ENCODE data around the gene GPAT3. TPM values are rescaled to one million over a fixed set of nuclear protein-coding genes. Genes with fewer than 3 reads are reported as not detected.
"Not testable (repeated sequence)": the region's sequence is repeated elsewhere in the genome, so short reads cannot be mapped to it uniquely, and the experiment has no call there.

GPAT3 gene
- total RNA-seq, 2 donors from 2014 or later, result 34.0 to 39.0 TPM

DNA sequence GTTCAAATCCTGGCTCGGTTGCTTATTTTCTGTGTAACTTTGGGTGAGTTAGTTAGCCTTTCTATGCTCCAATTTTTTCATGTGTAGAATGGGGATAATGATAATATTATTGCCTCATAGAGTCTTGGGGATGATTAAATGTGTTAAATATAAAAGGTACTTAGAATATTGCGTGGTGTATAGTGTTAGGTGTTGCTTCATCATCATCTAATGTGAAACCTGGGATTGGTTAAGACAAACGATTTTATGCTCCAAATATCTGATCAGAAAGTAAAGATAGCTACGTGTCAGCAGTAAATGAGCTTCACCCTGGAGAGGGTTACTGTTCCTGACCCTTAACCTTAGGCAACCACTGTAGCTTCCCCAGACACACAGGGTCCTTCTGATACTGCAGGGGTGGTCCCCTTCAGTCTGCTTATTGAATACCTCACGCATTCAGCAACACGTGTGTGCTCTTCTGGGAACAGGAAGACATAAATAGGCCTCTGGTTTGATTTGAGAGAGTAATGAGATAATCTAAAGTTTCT, 50.1 kb downstream of the GPAT3 start:
- ATAC-seq (no peak), DNase-seq (no peak)
- intact Hi-C loops (cut with DNase I), result no loop called here

GRCh38 chr4:83589279-83589678, 53.4 kb downstream of the GPAT3 start:
- no peak for ATAC-seq
- DNase-seq, result no peak
- intact Hi-C loops (cut with DNase I), result no loop called here

DNA sequence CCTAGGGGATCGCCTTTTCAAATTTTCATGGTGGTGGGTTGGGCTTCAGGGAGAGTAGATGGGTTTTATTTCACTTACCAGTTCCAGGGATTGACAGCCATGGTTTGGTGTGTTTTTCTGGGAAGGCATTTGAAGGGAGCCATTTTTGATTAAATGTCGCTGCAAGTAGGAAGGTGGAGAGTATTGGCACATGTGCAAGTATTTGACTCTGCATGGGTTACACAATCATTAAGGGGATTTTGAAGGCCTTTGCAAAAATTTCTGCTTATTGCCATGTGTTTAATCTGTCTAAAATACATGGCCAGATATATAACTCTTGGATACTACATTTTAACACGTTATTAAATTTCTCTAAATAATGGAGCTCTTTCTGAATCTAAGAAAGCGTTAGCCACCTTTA, 55.1 kb downstream of the GPAT3 start:
- intact Hi-C loops (cut with DNase I), result no loop called here
- no peak for DNase-seq
- no peak for ATAC-seq

DNA sequence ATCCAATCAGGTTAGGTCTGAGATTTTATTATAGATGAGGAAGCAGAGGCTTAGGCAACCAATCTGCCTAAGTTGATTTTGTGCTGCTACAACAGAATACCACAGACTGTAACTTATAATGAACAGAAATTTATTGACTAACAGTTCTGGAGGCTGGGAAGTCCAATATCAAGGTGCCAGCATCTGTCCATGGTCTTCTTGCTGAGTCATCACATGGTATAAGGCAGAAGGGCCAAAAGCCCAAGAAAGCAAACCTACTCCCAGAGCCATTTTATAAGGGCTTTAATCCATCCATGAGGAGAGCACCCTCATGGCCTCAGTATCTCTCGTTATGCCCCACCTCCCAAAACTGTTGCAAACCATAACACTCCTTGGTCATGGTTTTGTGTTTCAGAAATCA, 55.8 kb downstream of the GPAT3 start:
- DNase-seq (no peak), ATAC-seq (no peak)
- intact Hi-C loops (cut with DNase I), result no loop called here

DNA sequence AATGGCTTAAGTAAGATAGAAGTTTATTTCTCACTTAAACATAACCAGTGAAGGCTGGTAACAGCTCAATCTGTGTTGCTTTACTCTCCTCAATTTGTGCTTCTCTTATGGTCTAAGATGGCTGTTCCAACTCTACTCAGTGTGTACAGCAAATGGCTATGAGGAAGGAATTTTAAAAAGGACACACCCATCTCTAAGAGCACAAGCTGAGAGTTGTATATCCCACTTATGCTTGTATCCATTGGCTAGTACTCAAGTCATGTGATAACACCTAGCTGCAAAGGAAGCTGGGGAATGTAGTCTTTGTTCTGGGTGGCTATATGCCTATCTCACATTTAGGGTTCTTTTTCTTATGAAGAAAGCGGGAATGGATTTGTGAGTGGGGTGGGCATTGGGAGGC, 63.3 kb downstream of the GPAT3 start:
- no peak for ATAC-seq
- intact Hi-C loops (cut with DNase I), result no loop called here
- DNase-seq, result no peak

GRCh38 chr4:83603129-83603528, 67.2 kb downstream of the GPAT3 start:
- DNase-seq (no peak), ATAC-seq (no peak)
- intact Hi-C loops (cut with DNase I), result no loop called here

DNA sequence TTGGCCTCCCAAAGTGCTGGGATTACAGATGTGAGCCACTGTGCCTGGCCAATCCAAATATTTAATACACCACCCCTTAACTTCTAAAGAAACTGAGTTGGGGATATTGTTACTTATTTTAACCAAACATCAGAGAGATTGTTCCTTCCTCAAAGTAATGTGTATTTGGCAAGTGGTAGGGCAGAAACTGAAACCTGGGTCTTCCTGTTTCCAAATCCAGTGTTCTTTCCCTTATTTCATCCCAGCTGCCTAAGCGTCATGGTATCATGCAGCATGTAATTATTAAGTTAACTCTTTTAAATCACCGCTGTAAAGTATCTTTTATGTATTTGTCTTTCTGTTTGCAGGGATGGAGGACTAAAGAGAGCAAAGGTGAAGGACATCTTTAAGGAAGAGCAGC, 68.4 kb downstream of the GPAT3 start:
- DNase-seq (no peak), ATAC-seq (no peak)
- intact Hi-C loops (cut with DNase I), result no loop called here

DNA sequence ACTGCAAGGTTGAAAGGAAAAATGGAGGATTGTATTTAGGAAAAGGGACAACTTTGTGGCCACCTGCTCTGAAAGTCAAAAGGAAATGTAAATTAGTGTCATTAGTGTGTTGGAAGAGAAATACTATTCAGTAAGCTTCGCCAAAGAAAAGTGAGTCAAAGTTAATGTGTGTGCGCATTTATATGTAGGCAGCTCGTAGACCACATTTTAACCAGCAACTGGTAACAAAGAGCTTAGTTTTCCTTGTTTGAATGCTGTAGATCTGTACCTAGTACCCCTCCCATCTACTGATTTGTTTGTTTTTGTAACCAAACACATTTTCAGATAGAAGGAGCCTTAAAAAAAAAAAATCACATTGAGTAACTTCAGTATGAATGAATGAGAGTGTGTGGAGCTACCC, 69.3 kb downstream of the GPAT3 start:
- intact Hi-C loops (cut with DNase I), result no loop called here
- ATAC-seq, result no peak
- no peak for DNase-seq

GRCh38 chr4:83605744-83606172, 69.8 kb downstream of the GPAT3 start:
- DNase-seq (no peak), ATAC-seq (no peak)
- intact Hi-C loops (cut with DNase I), result no loop called here

- DNase-seq (no peak), ATAC-seq (no peak)
- intact Hi-C loops (cut with DNase I), result no loop called here
These were observed 70.6 kb downstream of the GPAT3 start for GRCh38 chr4:83606460-83606859.

GRCh38 chr4:83606898-83607297, 71.0 kb downstream of the GPAT3 start:
- DNase-seq, result no peak
- no peak for ATAC-seq
- intact Hi-C loops (cut with DNase I), result no loop called here

DNA sequence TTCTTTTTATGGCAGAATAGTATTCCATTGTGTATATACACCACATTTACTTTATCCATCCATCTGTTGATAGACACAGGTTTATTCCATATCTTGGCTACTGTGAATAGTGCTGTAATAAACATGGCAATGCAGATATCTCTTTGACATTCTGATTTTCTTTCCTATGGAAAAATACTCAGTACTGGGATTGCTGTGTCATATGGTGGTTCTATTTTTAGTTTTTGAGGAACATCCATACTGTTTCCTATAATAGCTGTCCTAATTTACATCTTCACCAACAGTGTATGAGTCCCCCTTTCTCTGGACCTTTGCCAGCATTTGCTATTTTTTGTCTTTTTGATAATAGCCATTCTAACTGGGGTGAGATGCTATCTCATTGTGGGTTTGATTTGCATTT, 73.5 kb downstream of the GPAT3 start:
- no peak for ATAC-seq
- intact Hi-C loops (cut with DNase I), result no loop called here

GRCh38 chr4:83610729-83611128, 74.8 kb downstream of the GPAT3 start:
- DNase-seq (no peak), ATAC-seq (no peak)
- intact Hi-C loops (cut with DNase I), result no loop called here

More for the DNA sequence above, 73.5 kb downstream of the GPAT3 start:
- no peak for DNase-seq

- DNase-seq (no peak), ATAC-seq (no peak)
- intact Hi-C loops (cut with DNase I), result no loop called here
These were observed 77.1 kb downstream of the GPAT3 start for GRCh38 chr4:83613023-83613422.

DNA sequence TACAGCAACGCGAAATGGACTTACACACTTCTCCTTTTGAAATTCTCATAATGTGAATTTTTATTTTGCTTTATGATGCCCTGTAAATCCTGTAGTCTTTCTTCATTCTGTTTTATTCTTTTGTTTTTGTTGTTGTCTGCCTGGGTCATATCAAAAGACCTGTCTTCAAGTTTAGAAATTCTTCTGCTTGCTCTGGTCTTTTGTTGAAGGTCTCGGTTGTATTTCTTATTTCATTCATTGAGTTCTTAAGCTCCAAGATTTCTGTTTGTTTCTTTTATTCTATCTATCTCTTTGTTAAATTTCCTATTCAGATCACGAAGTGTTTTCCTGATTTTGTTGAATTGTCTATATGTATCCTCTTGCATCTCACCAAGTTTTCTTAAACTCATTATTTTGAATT, 78.1 kb downstream of the GPAT3 start:
- intact Hi-C loops (cut with DNase I), result no loop called here
- ATAC-seq (no peak), DNase-seq (no peak)

GRCh38 chr4:83616252-83616651, 80.3 kb downstream of the GPAT3 start:
- no peak for DNase-seq
- ATAC-seq, result no peak
- intact Hi-C loops (cut with DNase I), result no loop called here

- DNase-seq, result no peak
- intact Hi-C loops (cut with DNase I), result no loop called here
- ATAC-seq, result peak in 1 of 2 donors; percentile 14
These were observed 81.6 kb downstream of the GPAT3 start for GRCh38 chr4:83617371-83618035.

DNA sequence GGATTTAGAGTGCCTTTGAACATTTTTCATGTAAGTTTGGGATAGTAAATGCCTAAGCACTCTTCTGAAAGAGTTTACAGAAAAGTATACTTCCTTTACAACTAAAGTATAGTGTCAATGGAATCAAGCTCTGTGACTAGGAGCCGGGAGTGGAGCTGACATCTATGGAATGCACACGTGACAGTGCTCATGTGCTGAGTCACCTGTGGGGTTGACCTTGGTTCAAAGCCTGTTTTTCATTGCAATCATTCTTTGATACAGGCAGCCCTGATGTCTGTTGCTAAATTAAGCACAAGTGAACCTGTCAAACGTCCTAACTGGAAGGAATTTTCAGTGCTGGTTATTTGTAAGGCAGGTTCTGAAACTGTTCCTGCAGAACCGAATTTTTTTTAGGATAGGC, 82.5 kb downstream of the GPAT3 start:
- intact Hi-C loops (cut with DNase I), result no loop called here
- DNase-seq (no peak), ATAC-seq (peak; percentile 85 to 95)

GRCh38 chr4:83618991-83619645, 83.2 kb downstream of the GPAT3 start:
- intact Hi-C loops (cut with DNase I), result no loop called here
- no peak for DNase-seq

GRCh38 chr4:83622127-83622526, 86.2 kb downstream of the GPAT3 start:
- intact Hi-C loops (cut with DNase I); ATAC-seq: not testable (repeated sequence)

More at GRCh38 chr4:83618991-83619645, 83.2 kb downstream of the GPAT3 start:
- peak in 1 of 2 donors; percentile 69 for ATAC-seq

DNA sequence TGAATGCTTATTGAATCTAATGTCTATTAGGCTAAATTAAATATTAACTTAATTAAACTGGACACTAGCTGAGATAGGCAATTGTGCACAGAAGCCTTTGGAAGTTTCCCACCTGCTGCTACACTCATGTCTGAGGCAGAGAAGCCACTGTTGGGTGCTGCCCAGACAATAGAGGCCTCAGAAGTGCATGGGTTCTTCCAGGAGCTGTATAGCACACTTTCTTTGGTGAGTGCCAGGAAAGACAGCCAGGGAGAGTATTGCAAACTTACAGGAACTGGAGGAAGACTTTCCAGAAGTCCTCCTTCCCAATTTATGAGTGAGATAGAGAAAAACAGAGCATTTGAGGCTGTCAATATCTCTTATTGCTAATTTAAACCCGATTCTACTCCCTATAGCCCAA, 89.9 kb downstream of the GPAT3 start:
- ATAC-seq, result peak; percentile 39 to 56
- intact Hi-C loops (cut with DNase I), result no loop called here
- no peak for DNase-seq

More at GRCh38 chr4:83622127-83622526, 86.2 kb downstream of the GPAT3 start:
- DNase-seq, result not testable (repeated sequence)

All from left cardiac atrium (tissue), 4 donors.